ENCODE measurements around the gene KANK2.
"Not testable (repeated sequence)": the region's sequence is repeated elsewhere in the genome, so short reads cannot be mapped to it uniquely, and the experiment has no call there.

The KANK2 gene

GRCh38 chr19:11140023-11140538 lies 57.3 kb downstream of the KANK2 start:
- not testable (repeated sequence) for DNase-seq (ENCODE audit: low spot score)

- no peak for DNase-seq (ENCODE audit: low spot score)
Observed at GRCh38 chr19:11138601-11139300, 58.6 kb downstream of the KANK2 start.

GRCh38 chr19:11137542-11138384 lies 59.6 kb downstream of the KANK2 start:
- peak; percentile 68 for DNase-seq (ENCODE audit: low spot score)

- DNase-seq (ENCODE audit: low spot score): no peak
Observed at GRCh38 chr19:11136400-11137101, 60.8 kb downstream of the KANK2 start.

- DNase-seq (ENCODE audit: low spot score): no peak
Observed at GRCh38 chr19:11131471-11131870, 65.9 kb downstream of the KANK2 start.

GRCh38 chr19:11130824-11131455 lies 66.4 kb downstream of the KANK2 start:
- DNase-seq (ENCODE audit: low spot score): peak; percentile 66

- no peak for DNase-seq (ENCODE audit: low spot score)
Observed at GRCh38 chr19:11127905-11128304, 69.4 kb downstream of the KANK2 start.

- peak; percentile 72 for DNase-seq (ENCODE audit: low spot score)
Observed at GRCh38 chr19:11125994-11126685, 71.2 kb downstream of the KANK2 start.

- not testable (repeated sequence) for DNase-seq (ENCODE audit: low spot score)
Observed at GRCh38 chr19:11124157-11124556, 73.2 kb downstream of the KANK2 start.

GRCh38 chr19:11123114-11123513 lies 74.2 kb downstream of the KANK2 start:
- DNase-seq (ENCODE audit: low spot score): no peak

GRCh38 chr19:11121963-11122362 lies 75.4 kb downstream of the KANK2 start:
- not testable (repeated sequence) for DNase-seq (ENCODE audit: low spot score)

GRCh38 chr19:11116507-11116906 lies 80.8 kb downstream of the KANK2 start:
- DNase-seq (ENCODE audit: low spot score): no peak

- no peak for DNase-seq (ENCODE audit: low spot score)
Observed at GRCh38 chr19:11115895-11116446, 81.4 kb downstream of the KANK2 start.

GRCh38 chr19:11115042-11115441 lies 82.3 kb downstream of the KANK2 start:
- no peak for DNase-seq (ENCODE audit: low spot score)

Measured in CD4-positive, alpha-beta T cell treated with Interleukin-6 at 100 ng/mL for 8 hours (primary cell).